GM12874 (cell line): ENCODE data around the gene VPS35.

ENCODE experiments used
- TF ChIP-seq, protein P1 (sequence below): IDR thresholded peaks from 2 replicates; pipeline ENCODE4 v1.5.1; 2011; ENCODE audit warnings: low read depth, mild to moderate bottlenecking, control low read depth, low read length, moderate library complexity; ENCODE audit not compliant: insufficient read depth

The VPS35 gene

DNA sequence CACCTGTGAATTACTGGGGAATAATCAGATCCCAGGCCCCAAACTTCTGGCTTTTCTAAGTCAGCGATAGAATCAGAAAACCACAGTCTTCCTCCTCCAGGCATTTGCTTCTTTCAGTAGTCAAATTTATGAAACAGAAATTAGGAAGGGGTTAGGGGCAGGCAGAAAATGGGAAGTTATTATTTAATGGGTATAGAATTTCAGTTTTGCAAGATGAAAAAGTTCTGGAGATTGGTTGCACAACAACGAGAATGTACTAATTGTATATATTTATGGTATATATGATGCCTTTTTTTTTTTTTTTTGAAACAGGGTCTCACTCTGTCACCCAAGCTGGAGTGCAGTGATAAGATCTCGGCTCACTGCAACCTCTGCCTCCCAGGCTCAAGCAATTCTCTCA is 23.9 kb upstream of the VPS35 start:
- TF ChIP-seq, protein P1, sequence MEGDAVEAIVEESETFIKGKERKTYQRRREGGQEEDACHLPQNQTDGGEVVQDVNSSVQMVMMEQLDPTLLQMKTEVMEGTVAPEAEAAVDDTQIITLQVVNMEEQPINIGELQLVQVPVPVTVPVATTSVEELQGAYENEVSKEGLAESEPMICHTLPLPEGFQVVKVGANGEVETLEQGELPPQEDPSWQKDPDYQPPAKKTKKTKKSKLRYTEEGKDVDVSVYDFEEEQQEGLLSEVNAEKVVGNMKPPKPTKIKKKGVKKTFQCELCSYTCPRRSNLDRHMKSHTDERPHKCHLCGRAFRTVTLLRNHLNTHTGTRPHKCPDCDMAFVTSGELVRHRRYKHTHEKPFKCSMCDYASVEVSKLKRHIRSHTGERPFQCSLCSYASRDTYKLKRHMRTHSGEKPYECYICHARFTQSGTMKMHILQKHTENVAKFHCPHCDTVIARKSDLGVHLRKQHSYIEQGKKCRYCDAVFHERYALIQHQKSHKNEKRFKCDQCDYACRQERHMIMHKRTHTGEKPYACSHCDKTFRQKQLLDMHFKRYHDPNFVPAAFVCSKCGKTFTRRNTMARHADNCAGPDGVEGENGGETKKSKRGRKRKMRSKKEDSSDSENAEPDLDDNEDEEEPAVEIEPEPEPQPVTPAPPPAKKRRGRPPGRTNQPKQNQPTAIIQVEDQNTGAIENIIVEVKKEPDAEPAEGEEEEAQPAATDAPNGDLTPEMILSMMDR = no peak

DNA sequence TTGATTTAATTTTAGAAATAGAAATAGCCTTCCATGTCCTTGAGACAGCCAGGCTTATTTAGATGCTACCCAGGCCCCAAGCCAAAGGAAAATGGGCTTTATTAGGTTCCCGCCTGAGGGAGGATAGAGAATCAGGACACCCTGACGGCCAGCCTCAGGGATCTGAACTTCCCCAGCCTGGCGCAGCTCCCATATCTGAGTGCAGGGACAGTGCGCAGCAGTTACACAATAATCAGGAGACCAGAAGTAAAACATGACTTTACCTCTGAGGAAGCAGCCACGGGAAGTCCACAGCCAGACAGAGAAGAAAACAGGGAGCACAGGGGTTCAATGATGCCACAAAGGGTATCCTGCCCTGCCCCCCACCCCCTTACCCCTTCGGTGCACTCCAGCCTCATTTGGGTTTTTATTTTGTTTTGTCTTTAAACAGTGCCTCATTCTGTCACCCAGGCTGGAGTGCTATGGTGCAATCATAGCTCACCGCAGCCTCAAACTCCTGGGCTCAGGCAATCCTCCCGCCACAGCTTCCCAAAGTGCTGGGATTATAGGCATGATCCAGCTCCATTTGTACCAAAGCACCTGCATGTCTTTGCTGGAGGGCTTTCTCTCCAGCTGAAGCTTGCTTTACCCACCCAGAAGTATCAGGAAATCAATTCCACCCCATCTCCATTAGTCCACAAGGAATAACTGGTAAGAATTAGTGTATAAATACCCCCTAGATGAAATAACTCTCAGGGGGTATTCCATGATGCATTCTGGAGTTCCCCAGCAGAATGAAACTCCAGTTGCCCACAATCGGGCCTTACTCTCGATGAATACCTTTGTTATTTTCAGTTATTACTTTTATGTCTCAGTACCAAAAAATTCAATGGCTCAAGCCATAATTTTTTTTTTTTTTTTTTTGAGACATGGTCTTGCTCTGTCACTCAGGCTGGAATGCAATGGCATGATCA is 22.4 kb upstream of the VPS35 start:
- TF ChIP-seq, protein P1 = no peak

DNA sequence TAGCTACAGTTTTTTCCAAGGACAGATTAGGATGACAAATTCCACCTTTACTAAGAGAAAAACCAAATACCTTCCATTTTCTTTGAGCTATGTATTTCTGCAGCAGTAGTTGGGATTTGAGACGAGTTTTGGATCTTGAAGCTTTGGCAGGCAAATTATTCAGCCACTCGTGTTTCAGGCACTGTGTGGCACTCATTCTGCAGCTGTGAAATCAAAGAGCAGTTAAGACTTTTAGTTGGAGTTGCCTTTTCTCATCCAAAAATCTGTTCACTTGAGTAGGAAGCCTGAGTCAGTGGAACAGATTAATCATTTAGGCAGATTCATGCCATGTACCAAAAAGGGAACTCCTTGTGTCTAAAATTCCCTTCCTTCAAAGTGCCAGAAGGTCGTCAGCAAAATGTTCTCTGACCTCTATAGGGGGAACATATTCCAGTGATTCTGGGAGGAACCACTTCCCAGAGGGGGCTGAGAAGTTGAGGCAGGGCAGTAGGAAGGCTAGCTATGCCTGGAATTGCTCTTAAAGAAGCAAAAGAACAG is 20.6 kb upstream of the VPS35 start:
- TF ChIP-seq, protein P1 = no peak

DNA sequence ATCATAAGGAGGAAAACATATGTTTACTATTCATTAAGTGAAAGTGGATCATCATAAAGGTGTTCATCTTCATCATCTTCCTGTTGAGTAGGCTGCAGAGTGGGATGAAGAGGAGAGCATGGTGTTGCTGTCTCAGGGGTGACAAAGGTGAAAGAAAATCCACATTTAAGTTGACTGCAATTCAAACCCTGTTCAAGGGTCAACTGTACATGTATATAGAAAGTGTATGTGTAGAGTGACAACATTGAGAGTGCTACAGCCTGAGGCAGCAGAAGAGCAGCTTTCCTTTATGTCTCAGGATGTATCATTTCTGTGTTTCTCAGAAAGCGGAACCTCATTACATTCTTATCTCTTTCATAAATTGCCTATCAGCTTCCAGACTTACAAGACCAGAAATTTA is 17.7 kb upstream of the VPS35 start:
- TF ChIP-seq, protein P1 = no peak

DNA sequence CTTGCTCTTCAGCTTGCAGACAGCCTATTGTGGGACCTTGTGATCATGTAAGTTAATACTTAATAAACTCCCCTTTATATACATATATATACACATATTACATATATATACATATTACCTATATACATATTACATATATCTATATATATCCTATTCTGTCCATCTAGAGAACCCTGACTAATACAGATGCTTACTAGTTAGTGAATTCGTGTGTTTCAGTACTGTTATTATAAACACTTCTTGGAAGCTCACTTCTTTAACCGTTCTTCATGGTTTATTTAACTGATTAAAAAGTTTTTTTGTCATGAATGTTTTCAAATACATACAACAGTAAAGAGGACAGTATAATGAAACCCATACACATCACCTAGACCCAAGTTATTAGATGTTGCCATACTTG is 13.1 kb upstream of the VPS35 start:
- TF ChIP-seq, protein P1 = no peak

DNA sequence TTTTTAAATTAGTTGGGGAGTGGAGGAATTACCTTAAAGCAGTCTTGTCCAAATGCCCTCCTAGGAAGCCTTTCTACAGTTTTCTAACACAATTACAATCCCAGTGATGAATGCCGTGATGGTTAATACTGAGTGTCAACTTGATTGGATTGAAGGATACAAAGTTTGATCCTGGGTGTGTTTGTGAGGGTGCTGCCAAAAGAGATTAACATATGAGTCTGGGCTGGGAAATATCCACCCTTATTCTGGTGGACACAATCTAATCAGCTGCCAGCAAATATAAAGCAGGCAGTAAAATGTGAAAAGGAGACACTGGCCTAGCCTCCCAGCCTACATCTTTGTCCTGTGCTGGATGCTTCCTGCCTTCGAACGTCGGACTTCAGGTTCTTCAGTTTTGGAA is 12.6 kb upstream of the VPS35 start:
- TF ChIP-seq, protein P1 = no peak

- TF ChIP-seq, protein P1 = no peak
Measured at GRCh38 chr16:46700048-46700447, 11.1 kb upstream of the VPS35 start.
